ENCODE data around the gene SYNJ2. TPM values are rescaled to one million over a fixed set of nuclear protein-coding genes. Genes with fewer than 3 reads are reported as not detected.

SYNJ2 gene
- total and polyA plus RNA-seq, 2 of the 4 experiments (the other 2 are of a cell fraction) = 40.8 to 45.2 TPM

DNA sequence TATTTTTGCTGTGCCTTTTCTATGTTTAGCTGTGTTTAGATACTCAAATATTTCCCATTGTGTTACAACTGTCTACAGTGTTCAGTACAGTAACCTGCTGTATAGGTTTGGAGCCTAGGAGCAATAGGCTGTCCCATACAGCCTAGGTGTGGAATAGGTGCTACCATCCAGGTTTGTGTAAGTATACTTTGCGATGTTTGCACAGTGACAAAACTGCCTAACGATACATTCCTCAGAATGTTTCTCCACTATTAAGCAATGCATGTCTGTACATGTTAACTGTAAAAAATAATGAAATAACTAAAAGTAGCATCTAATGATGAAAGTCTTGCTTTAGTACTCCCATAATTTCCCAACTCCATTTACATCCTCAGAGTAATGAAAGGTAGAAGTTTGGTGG lies 140.4 kb downstream of the SYNJ2 start:
- Histone ChIP-seq H2AFZ (replicated peaks; ENCODE audit: low read length, poor library complexity) (no peak overlapping the region), H2BK20ac (ENCODE audit: low read depth, low read length) (no peak overlapping the region), H3K4me1 (ENCODE audit: control insufficient read depth, insufficient read depth, low read length) (no peaks in the 10 kb centered on the region), H3K9me3 (ENCODE audit: control insufficient read depth, insufficient read depth, low read length) (no peaks in the 10 kb centered on the region), H3K14ac (replicated peaks; ENCODE audit: low read depth, low read length) (no peak overlapping the region), H2BK15ac (ENCODE audit: low read depth, low read length) (no peak overlapping the region), H3K23ac (ENCODE audit: low read depth, low read length) (no peak overlapping the region), H2BK120ac (ENCODE audit: low read depth, low read length) (no peak overlapping the region), H4K91ac (ENCODE audit: insufficient read depth, low read depth, low read length) (no peak overlapping the region), H3K79me1 (ENCODE audit: low read depth in 1 of 2, low read length in 2 of 2) (no peaks in the 10 kb centered on the region), H3K27me3 (ENCODE audit: control insufficient read depth, insufficient read depth, low read length) (no peaks in the 10 kb centered on the region), H4K5ac (ENCODE audit: low read depth, low read length) (no peak overlapping the region; the same call in 1 of the 2 replicates), H3K56ac (ENCODE audit: extremely low read depth, insufficient read depth, low read length) (no peak overlapping the region), H3K4ac (ENCODE audit: low read depth, low read length) (no peak overlapping the region), H3K9me1 (ENCODE audit: insufficient read depth, low read length) (peaks cover 4% of the 10 kb centered on the region; the same call in 1 of the 2 replicates), H4K8ac (ENCODE audit: low read depth in 2 of 2, low read length in 2 of 2) (no peak overlapping the region), H3K4me2 (ENCODE audit: low read depth, low read length) (no peak overlapping the region), H3K18ac (ENCODE audit: low read depth, low read length) (peak overlapping the region; percentile 61; the same call in 1 of the 2 replicates), H2BK5ac (ENCODE audit: low read depth, low read length, poor library complexity, severe bottlenecking) (no peak overlapping the region), H4K20me1 (ENCODE audit: insufficient read depth, low read length) (no peaks in the 10 kb centered on the region), H3K36me3 (ENCODE audit: control insufficient read depth, insufficient read depth, low read length) (peaks cover 11% of the 10 kb centered on the region), H3K4me3 (ENCODE audit: insufficient read depth, low read depth, low read length) (no peak overlapping the region), H2AK9ac (replicated peaks; ENCODE audit: low read depth, low read length, poor library complexity) (no peak overlapping the region), H3K9ac (ENCODE audit: low read depth, low read length) (no peak overlapping the region), H3K27ac (ENCODE audit: insufficient read depth, low read length) (no peak overlapping the region), H2AK5ac (ENCODE audit: low read depth, low read length) (no peak overlapping the region)
- no TSS peak for BruUV-seq (replicated peaks)
- TF ChIP-seq, protein P1, sequence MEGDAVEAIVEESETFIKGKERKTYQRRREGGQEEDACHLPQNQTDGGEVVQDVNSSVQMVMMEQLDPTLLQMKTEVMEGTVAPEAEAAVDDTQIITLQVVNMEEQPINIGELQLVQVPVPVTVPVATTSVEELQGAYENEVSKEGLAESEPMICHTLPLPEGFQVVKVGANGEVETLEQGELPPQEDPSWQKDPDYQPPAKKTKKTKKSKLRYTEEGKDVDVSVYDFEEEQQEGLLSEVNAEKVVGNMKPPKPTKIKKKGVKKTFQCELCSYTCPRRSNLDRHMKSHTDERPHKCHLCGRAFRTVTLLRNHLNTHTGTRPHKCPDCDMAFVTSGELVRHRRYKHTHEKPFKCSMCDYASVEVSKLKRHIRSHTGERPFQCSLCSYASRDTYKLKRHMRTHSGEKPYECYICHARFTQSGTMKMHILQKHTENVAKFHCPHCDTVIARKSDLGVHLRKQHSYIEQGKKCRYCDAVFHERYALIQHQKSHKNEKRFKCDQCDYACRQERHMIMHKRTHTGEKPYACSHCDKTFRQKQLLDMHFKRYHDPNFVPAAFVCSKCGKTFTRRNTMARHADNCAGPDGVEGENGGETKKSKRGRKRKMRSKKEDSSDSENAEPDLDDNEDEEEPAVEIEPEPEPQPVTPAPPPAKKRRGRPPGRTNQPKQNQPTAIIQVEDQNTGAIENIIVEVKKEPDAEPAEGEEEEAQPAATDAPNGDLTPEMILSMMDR (conservative IDR thresholded peaks at IDR 0.05; ENCODE audit: low read depth, low read length) = no peak
- TF ChIP-seq CHD1 (IDR thresholded peaks at IDR 0.05; ENCODE audit: low read depth, low read length) = no peak
- no peak for TF ChIP-seq MXI1 (IDR thresholded peaks at IDR 0.05; ENCODE audit: borderline replicate concordance, low read depth, low read length)
- TF ChIP-seq SMC3 (IDR thresholded peaks at IDR 0.05; ENCODE audit: low read depth, low read length) = no peak
- TF ChIP-seq, protein P2, sequence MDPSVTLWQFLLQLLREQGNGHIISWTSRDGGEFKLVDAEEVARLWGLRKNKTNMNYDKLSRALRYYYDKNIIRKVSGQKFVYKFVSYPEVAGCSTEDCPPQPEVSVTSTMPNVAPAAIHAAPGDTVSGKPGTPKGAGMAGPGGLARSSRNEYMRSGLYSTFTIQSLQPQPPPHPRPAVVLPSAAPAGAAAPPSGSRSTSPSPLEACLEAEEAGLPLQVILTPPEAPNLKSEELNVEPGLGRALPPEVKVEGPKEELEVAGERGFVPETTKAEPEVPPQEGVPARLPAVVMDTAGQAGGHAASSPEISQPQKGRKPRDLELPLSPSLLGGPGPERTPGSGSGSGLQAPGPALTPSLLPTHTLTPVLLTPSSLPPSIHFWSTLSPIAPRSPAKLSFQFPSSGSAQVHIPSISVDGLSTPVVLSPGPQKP (IDR thresholded peaks at IDR 0.05; ENCODE audit: borderline replicate concordance, low read depth, low read length) = no peak
- no peak for TF ChIP-seq MAFK (IDR thresholded peaks at IDR 0.05; ENCODE audit: low read depth, low read length)
- no peak for TF ChIP-seq RAD21 (IDR thresholded peaks at IDR 0.05; ENCODE audit: low read length)
- no peak for DNase-seq
- in situ Hi-C loops (cut with MboI; ENCODE audit: low sequenced_read_pairs) (no loop called here), intact Hi-C loops (cut with micrococcal nuclease) (no loop called here), dilution Hi-C loops (cut with HindIII; ENCODE audit: low sequenced_read_pairs, unreplicated experiment) (no loop called here)
- WGBS, 2 experiments (ENCODE audit: extremely low coverage in 2 of 2, insufficient read length in 1 of 2) = no CpG with 5 or more reads among the region's 2 CpGs
- ChIA-PET CTCF (no interaction called here), POLR2A (ENCODE audit: unreplicated experiment) (no interaction called here)
- no peak for ATAC-seq (ENCODE audit: low read depth)
